HL-60 (cell line): ENCODE results near the gene EHBP1.

ENCODE experiments used
- DNase-seq, 2 experiments: peaks; one replicate each; pipeline ENCODE4 v3.0.0-alpha.2; 2010 to 2020; ENCODE audit warnings: low read depth in 1 of 2, low spot score in 1 of 2
- H3K27ac ChIP-seq: fragments of 250-450 bp; sonication (Bioruptor Pico); replicated peaks from 2 replicates; pipeline ENCODE4 v1.5.1; 2020; ENCODE audit warnings: mild to moderate bottlenecking, moderate library complexity
- H3K27me3 ChIP-seq: fragments of 250-450 bp; sonication (Bioruptor Pico); 2 replicates; pipeline ENCODE4 v1.5.1; 2021; ENCODE audit warnings: mild to moderate bottlenecking, moderate library complexity; ENCODE audit not compliant: insufficient read depth, poor library complexity, severe bottlenecking
- H3K4me3 ChIP-seq: replicated peaks from 2 replicates; pipeline ENCODE4 v1.5.1; 2011; ENCODE audit warnings: mild to moderate bottlenecking, control low read depth, low read length; ENCODE audit not compliant: insufficient read depth
- CTCF ChIP-seq: IDR thresholded peaks from one replicate; pipeline ENCODE4 v1.5.1; 2011; ENCODE audit warnings: low read length, control low read depth, inconsistent platforms; ENCODE audit not compliant: insufficient read depth
- GABPA ChIP-seq: IDR thresholded peaks from 2 replicates; pipeline ENCODE4 v1.6.1; 2012; ENCODE audit warnings: low read depth
- POLR2AphosphoS5 ChIP-seq: IDR thresholded peaks from 2 replicates; pipeline ENCODE4 v1.6.1; 2012; ENCODE audit warnings: low read depth
- REST ChIP-seq: IDR thresholded peaks from 2 replicates; pipeline ENCODE4 v1.6.1; 2012; ENCODE audit warnings: low read depth; ENCODE audit not compliant: insufficient replicate concordance
- SPI1 ChIP-seq: IDR thresholded peaks from 2 replicates; pipeline ENCODE4 v1.6.1; 2012; ENCODE audit warnings: low read depth, mild to moderate bottlenecking, borderline replicate concordance

The EHBP1 gene

GRCh38 chr2:62688771-62689170 lies 16.7 kb upstream of the EHBP1 start:
- H3K27ac ChIP-seq: no peak overlapping the region
- H3K27me3 ChIP-seq: no peaks in the 10 kb centered on the region
- H3K4me3 ChIP-seq: no peak overlapping the region
- TF ChIP-seq SPI1: no peak
- TF ChIP-seq GABPA: no peak
- no peak for TF ChIP-seq REST
- no peak for TF ChIP-seq CTCF
- no peak for TF ChIP-seq POLR2AphosphoS5
- DNase-seq: no peak

GRCh38 chr2:62691186-62691585 lies 14.3 kb upstream of the EHBP1 start:
- no peak for DNase-seq
- Histone ChIP-seq H3K4me3 (no peak overlapping the region), H3K27ac (no peak overlapping the region), H3K27me3 (no peaks in the 10 kb centered on the region)
- no peak for TF ChIP-seq CTCF
- TF ChIP-seq POLR2AphosphoS5: no peak
- no peak for TF ChIP-seq SPI1
- no peak for TF ChIP-seq GABPA
- TF ChIP-seq REST: no peak

- Histone ChIP-seq H3K27me3 (no peaks in the 10 kb centered on the region), H3K4me3 (no peak overlapping the region), H3K27ac (no peak overlapping the region)
- no peak for TF ChIP-seq REST
- no peak for TF ChIP-seq POLR2AphosphoS5
- no peak for TF ChIP-seq CTCF
- no peak for TF ChIP-seq SPI1
- TF ChIP-seq GABPA: no peak
- DNase-seq: no peak
Measured at GRCh38 chr2:62692225-62692624, 13.3 kb upstream of the EHBP1 start.
